Measurements from ENCODE around the gene ZNF655. TPM values are rescaled to one million over a fixed set of nuclear protein-coding genes. Genes with fewer than 3 reads are reported as not detected.

The ZNF655 gene
- total RNA-seq, 2 experiments from 2014 or later: 54.9 to 57.1 TPM

DNA sequence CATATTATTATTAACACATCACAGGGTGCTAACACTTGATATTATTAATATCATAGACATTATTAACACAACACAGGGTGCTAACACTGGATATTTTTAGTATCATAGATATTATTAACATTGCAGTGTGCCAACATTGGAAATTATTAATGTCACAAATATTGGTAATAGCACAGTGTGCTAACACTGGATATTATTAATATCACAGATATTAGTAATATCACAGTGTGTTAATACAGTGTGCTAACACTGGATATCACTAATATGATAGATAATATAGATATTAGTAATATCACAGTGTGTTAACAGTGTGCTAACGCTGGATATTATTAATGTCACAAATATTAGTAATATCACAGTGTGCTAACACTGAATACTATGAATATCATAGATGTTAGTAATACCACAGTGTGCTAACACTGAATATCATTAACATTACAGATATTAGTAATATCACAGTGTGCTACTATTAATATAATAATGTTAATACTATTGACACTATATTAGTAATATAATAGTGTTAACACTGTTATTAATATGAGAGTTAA lies 38.0 kb downstream of the ZNF655 start:
- ChIA-PET CTCF (no interaction called here), POLR2A (no interaction called here)

DNA sequence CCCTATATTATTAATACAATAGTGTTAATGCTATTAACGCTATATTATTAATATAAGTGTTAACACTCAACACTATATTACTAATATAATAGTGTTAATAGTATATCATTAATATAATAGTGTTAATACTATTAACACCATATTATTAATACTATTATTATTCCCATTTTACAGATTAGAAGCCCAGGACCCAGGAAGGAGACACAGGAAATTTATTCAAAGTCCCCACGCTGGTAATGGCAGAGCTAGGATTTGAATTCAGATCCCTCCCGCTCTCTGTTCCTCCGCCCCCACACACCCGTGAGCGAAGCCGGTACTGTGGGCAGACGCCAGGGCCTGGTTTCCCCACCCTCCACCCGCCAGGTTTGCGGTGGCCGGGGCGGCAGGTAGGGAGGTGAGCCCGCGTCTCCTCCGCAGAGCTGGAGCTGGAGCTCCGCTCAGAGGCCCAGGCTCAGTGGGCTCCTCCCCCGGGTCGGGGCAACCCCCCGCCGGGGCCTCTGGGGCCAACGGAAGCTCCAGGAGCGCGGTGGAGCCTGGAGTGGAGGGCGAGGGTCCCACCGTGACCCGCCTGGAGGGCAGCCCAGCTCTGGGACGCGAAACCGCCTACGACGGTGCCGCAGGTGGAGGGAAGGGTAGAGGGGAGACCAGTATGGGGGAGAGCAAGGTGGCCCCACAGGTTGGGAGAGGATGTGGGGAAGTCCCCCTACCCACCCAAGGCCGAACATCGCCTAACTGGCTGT lies 39.5 kb downstream of the ZNF655 start, which contains the start of gene TMEM225B:
Gene TMEM225B (plus strand): TSS at position 506 of the 740 bp plus-strand sequence. CDS start 6,122 bp downstream, outside the sequence.
- ChIA-PET CTCF (interaction anchor here (0.7 kb wide), 1 partner anchor 41 kb away, joined by 3 read pairs; no protein-coding TSS in a partner anchor), POLR2A (interaction anchor here (1.6 kb wide), 1 partner anchor 26 kb away, joined by 5 read pairs; no protein-coding TSS in a partner anchor)

DNA sequence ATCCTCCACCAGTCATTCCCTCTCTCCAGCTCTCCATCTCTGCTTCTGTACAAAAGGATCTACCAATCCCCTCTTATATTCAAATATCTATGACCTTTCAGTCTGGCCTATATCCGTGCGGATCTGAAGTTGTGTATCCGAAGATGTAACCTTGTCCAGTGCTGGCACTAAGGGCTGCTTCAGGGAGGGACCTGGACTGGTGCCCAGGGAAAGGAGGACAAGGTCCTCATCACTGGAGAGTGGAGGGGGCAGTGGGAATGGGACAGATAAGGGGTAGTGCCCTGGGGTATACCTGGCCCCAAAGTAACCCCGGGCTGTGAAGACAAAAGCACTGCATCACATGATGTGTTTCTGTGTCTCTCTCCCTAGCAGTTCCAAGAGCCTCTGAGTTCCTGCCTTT lies 41.4 kb downstream of the ZNF655 start:
- ChIA-PET POLR2A (no interaction called here), CTCF (no interaction called here)

- CTCF ChIA-PET: no interaction called here
- POLR2A ChIA-PET: no interaction called here
Measured at GRCh38 chr7:99601656-99602310, 43.3 kb downstream of the ZNF655 start.

GRCh38 chr7:99605527-99605926 lies 47.1 kb downstream of the ZNF655 start:
- POLR2A ChIA-PET: no interaction called here
- CTCF ChIA-PET: no interaction called here

DNA sequence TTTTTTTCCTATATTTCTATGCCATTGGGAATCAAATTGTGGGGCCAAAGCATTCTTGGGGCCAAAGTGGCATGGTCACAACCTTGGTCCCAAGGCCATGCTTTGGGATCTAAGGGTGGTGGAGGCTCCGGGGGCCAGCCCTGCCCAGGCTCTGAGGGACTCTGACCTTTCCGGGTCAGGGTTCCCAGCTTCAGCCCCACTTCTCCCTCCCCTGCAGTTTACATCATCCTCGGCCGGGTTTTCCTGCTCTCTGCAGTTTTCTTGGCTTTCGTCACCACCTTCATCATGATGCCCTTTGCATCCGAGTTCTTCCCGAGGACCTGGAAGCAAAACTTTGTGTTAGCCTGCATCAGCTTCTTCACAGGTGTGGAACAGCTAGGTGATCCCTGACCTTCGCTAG lies 48.1 kb downstream of the ZNF655 start:
- ChIA-PET POLR2A (no interaction called here), CTCF (no interaction called here)

DNA sequence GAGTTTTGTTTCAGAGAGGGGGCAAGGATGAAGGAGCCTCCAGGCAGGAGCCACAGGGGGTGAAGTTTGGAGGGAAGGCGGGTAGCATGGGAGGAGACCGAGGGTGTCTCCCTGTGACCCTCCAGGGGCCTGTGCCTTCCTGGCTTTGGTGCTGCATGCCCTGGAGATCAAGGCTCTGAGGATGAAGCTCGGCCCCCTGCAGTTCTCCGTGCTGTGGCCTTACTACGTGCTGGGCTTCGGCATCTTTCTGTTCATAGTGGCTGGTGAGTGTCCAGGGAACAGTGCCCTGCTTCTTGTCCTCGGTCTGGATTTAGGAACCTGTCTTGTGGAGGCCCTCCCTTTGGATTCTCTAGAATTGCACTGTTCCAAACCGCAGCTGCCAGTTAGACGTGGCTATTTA lies 49.1 kb downstream of the ZNF655 start:
- CTCF ChIA-PET: interaction anchor here (1.0 kb wide), 1 partner anchor 85 kb away, joined by 4 read pairs; no protein-coding TSS in a partner anchor
- POLR2A ChIA-PET: no interaction called here

GRCh38 chr7:99614495-99614894 lies 56.1 kb downstream of the ZNF655 start:
- ChIA-PET CTCF (no interaction called here), POLR2A (no interaction called here)

DNA sequence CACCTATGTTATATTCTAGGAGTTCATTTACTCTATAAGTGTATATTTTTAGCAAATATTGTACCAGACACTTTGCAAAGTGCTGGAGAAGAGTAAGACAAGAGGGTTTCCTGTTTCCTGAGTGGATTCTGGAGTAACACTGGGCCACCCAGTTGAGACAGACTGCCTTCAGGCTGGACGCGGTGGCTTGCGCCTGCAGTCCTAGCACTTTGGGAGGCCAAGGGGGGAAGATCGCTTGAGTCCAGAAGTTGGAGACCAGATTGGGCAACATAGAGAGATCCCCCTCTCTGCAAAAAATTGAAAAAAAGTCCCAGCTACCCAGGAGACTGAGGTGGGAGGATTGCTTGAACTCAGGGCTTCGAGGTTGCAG lies 57.5 kb downstream of the ZNF655 start:
- ChIA-PET POLR2A (interaction anchor here (0.7 to 1.6 kb wide), 4 partner anchors 8 to 116 kb away, joined by 4 to 7 read pairs (median 6); partner anchors contain the start of genes ZKSCAN5 and ZNF394), CTCF (interaction anchor here (0.5 to 1.2 kb wide), 3 partner anchors 24 to 78 kb away, joined by 3 to 4 read pairs (median 3); no protein-coding TSS in a partner anchor)

- POLR2A ChIA-PET: interaction anchor here (0.6 to 1.6 kb wide), 6 partner anchors 8 to 117 kb away, joined by 3 to 7 read pairs (median 5); partner anchors contain the start of genes ZKSCAN5, ZNF394 and ZNF655
Measured at GRCh38 chr7:99616359-99617191, 58.1 kb downstream of the ZNF655 start, which contains the start of gene ZSCAN25. Gene ZSCAN25 (plus strand): TSS chr7:99616946. CDS start chr7:99619607, 2,661 bp downstream.

GRCh38 chr7:99617192-99617781 lies 58.8 kb downstream of the ZNF655 start:
- POLR2A ChIA-PET: interaction anchor here (0.6 to 1.3 kb wide), 4 partner anchors 14 to 118 kb away, joined by 3 to 7 read pairs (median 5); partner anchors contain the start of genes ZKSCAN5, ZNF394 and ZNF655
- CTCF ChIA-PET: interaction anchor here (0.6 to 1.1 kb wide), 3 partner anchors 22 to 117 kb away, joined by 3 to 4 read pairs (median 3); partner anchors contain the start of gene ZNF394

More at GRCh38 chr7:99616359-99617191, 58.1 kb downstream of the ZNF655 start, which contains the start of gene ZSCAN25:
- CTCF ChIA-PET: interaction anchor here (0.5 to 1.2 kb wide), 5 partner anchors 23 to 117 kb away, joined by 3 to 4 read pairs (median 3); partner anchors contain the start of gene ZNF394

DNA sequence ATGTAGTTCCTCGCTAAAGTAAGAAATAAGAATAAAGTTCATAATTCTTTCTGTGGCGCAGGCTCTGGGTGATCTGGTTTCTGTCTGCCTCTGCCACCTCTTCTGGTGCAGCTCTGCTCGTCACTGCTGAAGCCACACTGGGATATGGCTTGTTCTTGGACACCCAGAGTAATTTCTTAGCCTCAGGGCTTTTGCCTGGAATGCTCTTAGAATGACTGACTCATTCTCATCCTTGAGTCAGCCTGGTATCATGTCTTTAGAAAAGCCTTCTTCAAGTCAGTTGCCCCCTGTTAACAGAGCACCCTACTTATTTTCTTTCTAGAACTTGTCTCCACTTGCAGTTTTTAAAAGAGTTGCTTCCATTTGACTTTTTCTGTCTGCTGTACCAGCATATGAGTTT lies 60.3 kb downstream of the ZNF655 start:
- POLR2A ChIA-PET: no interaction called here

GRCh38 chr7:99619571-99620130 lies 61.2 kb downstream of the ZNF655 start:
- POLR2A ChIA-PET: no interaction called here
- CTCF ChIA-PET: no interaction called here

More for the DNA sequence above, 60.3 kb downstream of the ZNF655 start:
- CTCF ChIA-PET: no interaction called here

DNA sequence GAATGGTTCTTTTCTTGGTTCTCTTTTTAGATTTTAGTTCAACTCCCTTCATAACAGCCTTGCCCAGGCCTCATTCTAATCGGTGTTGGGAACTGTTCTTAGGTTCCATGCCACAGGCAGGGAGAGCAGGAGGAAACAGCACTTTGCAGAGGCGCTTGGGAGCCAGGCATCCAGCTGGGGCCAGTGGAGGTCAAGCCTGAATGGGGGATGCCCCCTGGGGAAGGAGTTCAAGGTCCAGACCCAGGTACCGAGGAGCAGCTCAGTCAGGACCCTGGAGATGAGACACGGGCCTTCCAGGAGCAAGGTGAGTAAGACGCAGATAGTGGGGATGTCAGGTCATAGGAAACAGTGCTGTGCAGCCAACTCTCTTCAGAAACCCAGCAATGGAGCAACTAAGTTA lies 62.8 kb downstream of the ZNF655 start:
- CTCF ChIA-PET: interaction anchor here (1.1 kb wide), 1 partner anchor 9 kb away, joined by 3 read pairs; no protein-coding TSS in a partner anchor
- POLR2A ChIA-PET: interaction anchor here (0.6 to 1.3 kb wide), 2 partner anchors 10 to 82 kb away, joined by 3 to 6 read pairs; no protein-coding TSS in a partner anchor

DNA sequence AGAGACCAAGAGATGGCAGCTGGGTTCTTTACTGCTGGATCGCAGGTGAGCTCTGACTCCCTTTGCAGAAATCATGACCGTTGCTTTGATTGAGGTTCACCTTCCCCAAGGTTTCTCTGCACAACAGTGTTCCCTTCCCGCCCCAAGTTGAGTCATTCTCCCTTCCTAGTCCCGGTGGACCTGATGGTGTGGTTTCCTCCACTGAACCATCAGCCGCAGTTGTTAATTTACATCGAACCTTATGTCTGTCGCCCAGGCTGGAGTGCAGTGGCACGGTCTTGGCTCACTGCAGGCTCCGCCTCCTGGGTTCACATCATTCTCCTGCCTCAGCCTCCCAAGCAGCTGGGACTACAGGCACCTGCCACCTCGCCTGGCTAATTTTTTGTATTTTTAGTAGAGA lies 64.2 kb downstream of the ZNF655 start:
- ChIA-PET CTCF (no interaction called here), POLR2A (interaction anchor here (0.6 kb wide), 1 partner anchor 10 kb away, joined by 3 read pairs; no protein-coding TSS in a partner anchor)

DNA sequence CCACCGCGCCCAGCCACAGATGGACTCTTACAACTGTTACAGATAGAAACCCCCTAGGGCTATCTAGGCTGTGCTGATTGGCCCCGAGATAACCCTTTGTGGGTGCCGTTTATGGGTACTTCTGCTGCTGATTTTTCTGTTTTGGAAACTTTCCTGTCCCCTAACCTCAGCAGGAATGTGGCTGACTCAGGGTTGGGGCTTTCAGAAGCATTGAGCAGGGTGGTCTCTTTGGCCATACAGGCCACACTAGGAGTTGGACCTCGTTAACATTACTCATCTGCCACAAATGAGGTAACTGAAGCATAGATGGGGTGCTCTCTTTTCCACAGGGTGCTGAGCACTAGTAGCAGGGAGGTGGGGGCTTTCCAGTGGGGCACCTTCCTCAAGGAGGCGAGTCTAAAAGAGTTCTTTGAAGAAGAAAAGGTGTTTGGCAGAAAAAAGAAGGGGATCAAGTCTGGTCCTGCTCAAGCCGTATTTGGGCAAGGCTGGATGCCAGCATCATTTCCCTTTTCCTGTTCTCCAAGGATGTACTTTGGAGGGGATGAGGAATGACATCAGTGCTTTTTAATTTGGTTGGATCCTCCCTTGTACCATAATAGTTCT lies 64.8 kb downstream of the ZNF655 start:
- ChIA-PET POLR2A (interaction anchor here (0.6 kb wide), 1 partner anchor 10 kb away, joined by 3 read pairs; no protein-coding TSS in a partner anchor), CTCF (no interaction called here)

GRCh38 chr7:99623702-99624447 lies 65.4 kb downstream of the ZNF655 start:
- CTCF ChIA-PET: interaction anchor here (1.2 kb wide), 1 partner anchor 295 kb away, joined by 3 read pairs; no protein-coding TSS in a partner anchor
- POLR2A ChIA-PET: interaction anchor here (0.5 to 1.4 kb wide), 7 partner anchors 8 to 607 kb away, joined by 3 to 8 read pairs (median 4); partner anchors contain the start of genes FAM200A and TMEM225B
